ENCODE results near the gene KLF4. TPM values are rescaled to one million over a fixed set of nuclear protein-coding genes. Genes with fewer than 3 reads are reported as not detected.
"Not testable (repeated sequence)": the region's sequence is repeated elsewhere in the genome, so short reads cannot be mapped to it uniquely, and the experiment has no call there.

The KLF4 gene
- polyA plus RNA-seq (2013, experiment 1 of 2; ENCODE audit: insufficient read length), result 19.5 TPM
- polyA plus RNA-seq (2013, experiment 2 of 2; ENCODE audit: insufficient read length), result 20.4 TPM

- DNase-seq, result peak; percentile 97
These were observed at the start of gene KLF4 for GRCh38 chr9:107489687-107490605. Gene KLF4 (minus strand): TSS chr9:107489769. CDS start chr9:107489172, 597 bp downstream.

DNA sequence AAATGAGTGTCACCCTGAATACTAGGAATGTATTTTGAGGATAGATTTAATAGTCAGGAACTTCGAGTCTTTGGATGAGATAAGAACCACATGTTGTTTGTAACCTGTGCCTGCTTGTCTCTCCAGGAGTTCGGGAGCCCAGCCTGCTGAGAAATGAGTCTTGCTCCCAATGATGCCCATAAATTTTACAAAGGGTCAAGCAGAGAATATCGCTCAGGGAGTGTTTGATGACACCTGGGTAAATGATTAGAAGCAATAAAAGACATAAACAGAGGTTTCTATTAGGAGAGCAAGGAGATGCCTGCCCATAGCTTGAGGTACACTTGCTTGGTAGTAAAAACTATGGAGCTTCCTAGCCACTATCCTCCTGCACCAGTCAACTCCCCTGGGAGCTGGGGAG is 46.9 kb upstream of the KLF4 start:
- no peak for DNase-seq

DNA sequence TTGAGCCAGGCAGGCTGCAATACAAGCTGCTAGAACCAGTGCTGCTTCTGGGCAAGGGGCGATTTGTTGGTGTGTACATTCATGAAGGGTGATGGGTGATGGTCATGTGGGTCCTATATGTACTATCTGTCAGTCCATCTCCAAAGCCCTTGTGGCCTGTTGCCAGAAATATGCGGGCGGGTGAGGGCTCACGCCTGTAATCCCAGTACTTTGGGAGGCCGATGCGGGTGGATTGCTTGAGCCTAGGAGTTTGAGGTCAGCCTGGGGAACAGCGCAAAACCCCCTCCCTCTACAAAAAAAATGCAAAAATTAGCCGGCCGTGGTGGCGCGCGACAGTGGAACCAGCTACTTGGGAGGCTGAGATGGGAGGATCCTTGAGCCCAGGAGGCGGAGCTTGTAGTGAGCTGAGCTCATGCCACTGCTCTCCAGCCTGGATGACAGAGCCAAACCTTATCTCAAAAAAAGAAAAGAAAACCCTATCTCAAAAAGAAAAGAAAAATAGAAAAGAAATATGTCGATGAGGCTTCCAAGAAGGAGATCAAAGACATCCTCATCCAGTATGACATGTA is 45.0 kb upstream of the KLF4 start:
- DNase-seq, result no peak

GRCh38 chr9:107530679-107531078 is 41.1 kb upstream of the KLF4 start:
- no peak for DNase-seq

DNA sequence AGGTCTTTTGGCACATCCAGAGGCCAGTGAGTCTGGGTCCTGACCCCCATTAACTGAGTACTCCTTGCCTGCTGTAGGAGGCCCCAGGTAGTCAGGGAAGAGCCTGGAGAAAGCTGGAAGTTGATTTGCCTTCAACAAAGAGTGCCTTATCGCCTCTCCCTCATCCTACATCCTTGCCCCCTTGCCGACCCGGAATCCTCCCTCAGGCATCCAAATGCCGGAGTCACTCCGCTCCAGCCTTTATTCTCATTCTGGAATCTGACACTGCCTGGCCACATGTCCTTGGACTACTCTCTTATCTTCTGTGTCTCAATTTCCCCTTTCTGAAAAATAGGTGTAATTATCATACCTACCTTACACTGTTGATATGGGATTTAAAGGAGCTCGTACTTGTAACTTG is 39.1 kb upstream of the KLF4 start:
- no peak for DNase-seq

DNA sequence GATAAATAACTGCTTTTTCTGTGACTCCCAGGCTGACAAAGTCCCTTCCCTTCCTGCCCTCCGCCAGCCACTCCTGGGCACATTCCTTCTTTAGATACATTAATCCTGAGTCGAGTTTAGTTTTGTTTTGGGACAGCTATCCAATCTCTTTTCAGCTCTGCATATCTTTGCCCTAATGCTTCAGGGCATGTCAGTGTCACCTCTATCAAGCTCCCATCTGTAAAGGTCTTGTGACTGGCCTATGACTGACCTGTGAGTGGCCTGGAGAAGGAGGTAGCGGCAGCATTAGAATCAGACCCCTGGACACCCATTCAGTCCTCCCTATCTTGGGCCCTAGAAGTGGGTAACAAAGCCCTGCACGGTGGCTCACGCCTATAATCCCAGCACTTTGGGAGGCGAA is 34.0 kb upstream of the KLF4 start:
- DNase-seq, result no peak

DNA sequence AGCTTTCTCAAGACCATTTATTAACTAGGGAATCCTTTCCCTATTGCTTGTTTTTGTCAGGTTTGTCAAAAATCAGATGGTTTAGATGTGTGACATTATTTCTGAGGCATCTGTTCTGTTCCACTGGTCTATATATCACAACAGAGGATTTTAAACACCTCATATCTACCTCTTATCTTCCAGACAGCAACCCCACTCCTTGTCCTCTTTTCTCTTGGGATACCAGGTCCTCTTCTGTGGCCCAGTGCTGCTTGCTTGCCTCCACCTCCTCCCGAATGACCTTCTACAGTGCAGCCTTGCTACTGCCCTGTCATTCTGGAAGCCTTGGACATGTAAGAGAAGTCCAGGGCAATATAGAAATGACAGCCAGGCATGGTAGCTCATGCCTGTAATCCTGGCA is 30.6 kb upstream of the KLF4 start:
- no peak for DNase-seq

DNA sequence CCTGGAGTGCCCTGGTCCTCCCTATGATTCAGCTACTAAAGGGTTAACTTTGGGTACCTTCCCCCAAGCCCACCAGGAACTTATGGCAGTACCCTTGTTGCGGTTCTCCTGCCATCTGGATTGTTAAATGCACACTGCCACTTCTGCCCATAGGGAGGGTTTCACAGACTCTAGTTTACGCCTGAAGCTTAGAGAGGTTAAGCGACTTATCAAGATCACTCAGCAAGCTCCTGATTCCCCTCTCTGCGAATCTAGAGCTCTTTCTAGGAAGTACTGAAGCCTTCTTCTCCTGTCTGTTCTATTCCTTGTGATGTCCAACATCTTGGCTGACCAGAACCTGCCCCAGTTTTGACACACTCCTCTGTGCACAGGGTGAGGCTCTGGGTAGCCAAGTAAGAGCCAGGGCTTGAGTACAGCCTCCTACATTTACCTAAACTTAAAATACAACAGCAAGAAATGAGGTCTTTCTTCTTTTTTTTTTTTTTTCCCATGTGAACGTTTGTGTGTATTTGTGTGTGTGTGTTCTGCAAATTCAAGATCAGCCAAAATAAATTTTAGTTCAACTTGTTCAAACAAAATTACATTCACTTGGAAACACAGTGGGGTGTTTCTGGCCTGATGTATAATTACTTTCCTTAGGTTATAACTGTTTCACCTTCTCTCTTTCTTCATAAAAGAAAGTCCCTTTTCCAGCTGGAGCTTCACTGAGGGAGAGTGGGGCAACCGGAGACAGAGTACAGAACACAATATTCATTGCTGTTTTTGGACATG is 28.7 kb upstream of the KLF4 start:
- no peak for DNase-seq

- no peak for DNase-seq
These were observed 24.0 kb upstream of the KLF4 start for GRCh38 chr9:107513464-107514100.

- DNase-seq, result peak; percentile 88
These were observed 15.3 kb upstream of the KLF4 start for GRCh38 chr9:107504585-107505455.

GRCh38 chr9:107502464-107502863 is 12.9 kb upstream of the KLF4 start:
- DNase-seq, result no peak

DNA sequence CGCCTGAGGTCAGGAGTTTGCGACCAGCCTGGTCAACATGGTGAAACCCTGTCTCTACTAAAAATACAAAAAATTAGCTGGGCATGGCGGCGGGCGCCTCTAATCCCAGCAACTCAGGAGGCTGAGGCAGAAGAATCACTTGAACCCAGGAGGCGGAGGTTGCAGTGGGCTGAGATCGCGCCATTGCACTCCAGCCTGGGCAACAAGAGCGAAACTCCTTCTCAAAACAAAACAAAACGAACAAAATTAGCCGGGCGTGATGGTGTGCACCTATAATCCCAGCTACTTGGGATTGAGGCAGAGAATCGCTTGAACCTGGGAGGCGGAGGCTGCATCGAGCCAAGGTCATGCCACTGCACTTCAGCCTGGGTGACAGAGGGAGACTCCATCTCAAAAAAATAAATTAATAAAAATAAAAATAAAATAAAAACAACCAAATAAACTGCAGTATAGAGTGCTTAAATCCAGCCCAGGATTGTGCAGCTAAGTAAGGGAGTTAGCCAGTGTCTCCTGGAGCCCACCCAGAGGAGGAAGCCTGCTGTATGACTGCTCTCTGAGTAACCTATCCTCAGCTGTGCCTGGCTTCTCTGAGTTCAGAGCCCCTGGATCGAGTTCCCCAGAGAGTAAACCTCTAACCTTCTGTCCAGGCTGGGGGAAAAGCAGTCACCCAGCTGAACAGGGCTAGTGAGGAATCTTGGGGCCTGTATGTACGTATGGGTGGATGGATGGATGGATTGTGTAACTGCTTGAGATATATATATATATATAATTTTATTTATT is 11.0 kb upstream of the KLF4 start:
- DNase-seq, result not testable (repeated sequence)

GRCh38 chr9:107496976-107497375 is 7.4 kb upstream of the KLF4 start:
- DNase-seq, result no peak

DNA sequence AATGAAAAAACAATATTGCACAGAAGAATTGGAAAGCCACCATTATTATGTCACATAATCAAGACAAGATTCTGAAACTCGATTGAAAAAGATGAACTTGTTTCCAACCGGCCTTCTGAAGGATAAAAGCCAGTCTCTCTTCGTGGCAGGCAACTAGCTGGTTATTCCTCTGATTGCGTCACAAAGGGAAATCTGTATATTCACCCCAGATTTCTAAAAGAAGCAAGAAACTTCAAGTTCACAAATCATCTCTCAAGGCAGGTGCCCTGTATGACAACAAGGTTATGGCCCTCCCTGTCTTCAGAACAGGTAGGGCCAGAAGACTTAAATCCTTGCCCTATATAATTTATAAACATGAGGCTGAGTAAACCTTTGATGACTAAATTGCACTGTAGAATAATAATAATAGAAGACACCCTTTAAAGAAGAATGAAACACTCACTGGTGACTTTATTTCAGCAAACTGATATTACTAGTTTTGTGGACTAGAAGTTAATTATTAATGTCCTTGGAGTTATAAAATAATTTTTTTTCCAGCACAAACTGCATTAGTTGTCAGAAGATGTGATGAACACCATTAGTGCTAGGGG is 2.9 kb upstream of the KLF4 start:
- DNase-seq, result no peak

- no peak for DNase-seq
These were observed 1.8 kb upstream of the KLF4 start for GRCh38 chr9:107491081-107492053.

- not testable (repeated sequence) for DNase-seq
These were observed 1.0 kb upstream of the KLF4 start for GRCh38 chr9:107490606-107490970.

DNA sequence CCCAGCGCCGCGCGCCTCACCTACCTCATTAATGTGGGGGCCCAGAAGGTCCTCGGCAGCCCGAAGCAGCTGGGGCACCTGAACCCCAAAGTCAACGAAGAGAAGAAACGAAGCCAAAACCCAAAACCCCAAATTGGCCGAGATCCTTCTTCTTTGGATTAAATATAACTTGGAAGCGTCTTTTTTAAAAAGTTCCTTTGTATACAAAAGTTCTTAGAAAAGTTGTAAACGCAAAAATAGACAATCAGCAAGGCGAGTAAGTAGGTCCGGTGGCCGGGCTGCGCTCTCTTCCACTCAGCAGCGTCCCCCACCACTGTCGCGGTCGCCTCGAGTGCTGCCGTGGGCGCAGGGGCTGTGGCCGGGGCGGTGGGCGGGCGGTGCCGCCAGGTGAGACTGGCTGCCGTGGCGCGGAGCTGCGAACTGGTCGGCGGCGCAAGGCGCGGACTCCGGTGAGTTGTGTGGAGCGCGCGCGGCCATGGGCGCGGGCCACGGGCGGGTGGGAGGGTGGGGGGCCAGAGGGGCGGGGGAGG is 360 bp downstream of the KLF4 start:
- no peak for DNase-seq

GRCh38 chr9:107488375-107489143 is 1.0 kb downstream of the KLF4 start:
- peak; percentile 44 for DNase-seq
